ENCODE results near the gene CDC42BPG. TPM values are rescaled to one million over a fixed set of nuclear protein-coding genes. Genes with fewer than 3 reads are reported as not detected.

The CDC42BPG gene
- total RNA-seq, 2 donors from 2014 or later = 0.37 to 0.71 TPM

- Mint-ChIP-seq H3K27ac (peak within 1 kb of the TSS; percentile 99), H3K36me3 (ENCODE audit: low read depth) (peaks cover 51% of the 10 kb centered on the region), H3K9me3 (no peaks in the 10 kb centered on the region), H3K4me1 (peaks cover 27% of the 10 kb centered on the region), H3K4me3 (peak within 1 kb of the TSS; percentile 96), H3K27me3 (no peaks in the 10 kb centered on the region)
- peak; percentile 92 for ATAC-seq (replicated peaks)
Observed at GRCh38 chr11:64778473-64779298, 65.8 kb downstream of the CDC42BPG start, which contains the start of gene SF1. TSS of gene SF1 (minus strand) at chr11:64778542. CDS start at chr11:64778392, 150 bp downstream.

GRCh38 chr11:64778223-64778472 lies 66.3 kb downstream of the CDC42BPG start:
- Mint-ChIP-seq H3K27me3 (no peaks in the 10 kb centered on the region), H3K4me1 (peaks cover 32% of the 10 kb centered on the region), H3K36me3 (ENCODE audit: low read depth) (peaks cover 57% of the 10 kb centered on the region), H3K27ac (peak overlapping the region; percentile 99), H3K4me3 (peak overlapping the region; percentile 89), H3K9me3 (no peaks in the 10 kb centered on the region)
- no peak for ATAC-seq (replicated peaks)

GRCh38 chr11:64777449-64778222 lies 66.8 kb downstream of the CDC42BPG start:
- no peaks in the 10 kb centered on the region for H3K27me3 Mint-ChIP-seq
- H3K9me3 Mint-ChIP-seq = no peaks in the 10 kb centered on the region
- H3K27ac Mint-ChIP-seq = peak overlapping the region; percentile 95
- peaks cover 33% of the 10 kb centered on the region for H3K4me1 Mint-ChIP-seq
- peak overlapping the region; percentile 96 for H3K4me3 Mint-ChIP-seq
- ATAC-seq (replicated peaks) = peak; percentile 8
- peaks cover 62% of the 10 kb centered on the region for H3K36me3 Mint-ChIP-seq (ENCODE audit: low read depth)

GRCh38 chr11:64776875-64777274 lies 67.6 kb downstream of the CDC42BPG start:
- ATAC-seq (replicated peaks) = no peak

GRCh38 chr11:64776425-64776824 lies 68.0 kb downstream of the CDC42BPG start:
- H3K4me3 Mint-ChIP-seq = peak overlapping the region; percentile 96
- H3K27me3 Mint-ChIP-seq = no peaks in the 10 kb centered on the region
- no peak for ATAC-seq (replicated peaks)
- H3K36me3 Mint-ChIP-seq (ENCODE audit: low read depth) = peaks cover 74% of the 10 kb centered on the region
- peaks cover 44% of the 10 kb centered on the region for H3K4me1 Mint-ChIP-seq
- no peaks in the 10 kb centered on the region for H3K9me3 Mint-ChIP-seq
- H3K27ac Mint-ChIP-seq = peak overlapping the region; percentile 95

More at GRCh38 chr11:64776875-64777274, 67.6 kb downstream of the CDC42BPG start:
- Mint-ChIP-seq H3K27me3 (no peaks in the 10 kb centered on the region), H3K4me3 (peak overlapping the region; percentile 96), H3K4me1 (peaks cover 39% of the 10 kb centered on the region), H3K9me3 (no peaks in the 10 kb centered on the region), H3K27ac (peak overlapping the region; percentile 95), H3K36me3 (ENCODE audit: low read depth) (peaks cover 70% of the 10 kb centered on the region)

- Mint-ChIP-seq H3K27ac (peak overlapping the region; percentile 48), H3K4me1 (peaks cover 61% of the 10 kb centered on the region), H3K9me3 (no peaks in the 10 kb centered on the region), H3K36me3 (ENCODE audit: low read depth) (peaks cover 94% of the 10 kb centered on the region), H3K4me3 (peak overlapping the region; percentile 96), H3K27me3 (no peaks in the 10 kb centered on the region)
- no peak for ATAC-seq (replicated peaks)
Observed at GRCh38 chr11:64774144-64774543, 70.3 kb downstream of the CDC42BPG start.

Other genes starting within 250 kb of the CDC42BPG start
- gene NRXN2, start 121.5 kb downstream of the CDC42BPG start, total RNA-seq = 1 to 10 TPM in 1 of 2 donors, under 1 TPM in 1; 0.11 to 1.2 TPM
- 10 to 100 TPM; 11.0 to 21.6 TPM for gene RASGRP2, start 100.5 kb downstream of the CDC42BPG start, total RNA-seq
- gene PYGM, start 84.7 kb downstream of the CDC42BPG start, total RNA-seq = 1 to 10 TPM; 4.0 to 4.7 TPM
- 100 to 1,000 TPM; 316 to 397 TPM for gene SF1, start 66.1 kb downstream of the CDC42BPG start, total RNA-seq
- 10 to 100 TPM; 65.9 to 82.5 TPM for gene MAP4K2, start 41.4 kb downstream of the CDC42BPG start, total RNA-seq
- 10 to 100 TPM; 17.9 to 28.2 TPM for gene MEN1, start 34.1 kb downstream of the CDC42BPG start, total RNA-seq
- gene EHD1, start 34.0 kb upstream of the CDC42BPG start, total RNA-seq = 100 to 1,000 TPM in 1 of 2 donors, 10 to 100 TPM in 1; 96.5 to 107 TPM
- gene ATG2A, start 72.6 kb upstream of the CDC42BPG start, total RNA-seq = 10 to 100 TPM; 20.9 to 23.1 TPM
- 10 to 100 TPM; 14.6 to 43.0 TPM for gene PPP2R5B, start 80.0 kb upstream of the CDC42BPG start, total RNA-seq
- under 1 TPM in 1 of 2 donors, not detected in 1; 0.43 TPM for gene GPHA2, start 91.2 kb upstream of the CDC42BPG start, total RNA-seq
- gene MAJIN, start 127.5 kb upstream of the CDC42BPG start, total RNA-seq = 1 to 10 TPM in 1 of 2 donors, not detected in 1; 1.1 TPM
- under 1 TPM; 0.28 to 0.37 TPM for gene BATF2, start 152.3 kb upstream of the CDC42BPG start, total RNA-seq
- gene ARL2, start 169.5 kb upstream of the CDC42BPG start, total RNA-seq = 10 to 100 TPM; 60.4 to 90.5 TPM
- gene SNX15, start 182.8 kb upstream of the CDC42BPG start, total RNA-seq = 10 to 100 TPM; 13.5 to 14.4 TPM
- 10 to 100 TPM; 12.3 to 20.1 TPM for gene SAC3D1, start 196.6 kb upstream of the CDC42BPG start, total RNA-seq
- gene NAALADL1, start 213.9 kb upstream of the CDC42BPG start, total RNA-seq = 10 to 100 TPM; 11.2 to 12.6 TPM
- 100 to 1,000 TPM in 1 of 2 donors, 10 to 100 TPM in 1; 99.5 to 127 TPM for gene CDCA5, start 239.4 kb upstream of the CDC42BPG start, total RNA-seq
- gene ZFPL1, start 239.6 kb upstream of the CDC42BPG start, total RNA-seq = 10 to 100 TPM; 25.2 to 36.3 TPM